ENCODE measurements around the gene PHF14.

DNA sequence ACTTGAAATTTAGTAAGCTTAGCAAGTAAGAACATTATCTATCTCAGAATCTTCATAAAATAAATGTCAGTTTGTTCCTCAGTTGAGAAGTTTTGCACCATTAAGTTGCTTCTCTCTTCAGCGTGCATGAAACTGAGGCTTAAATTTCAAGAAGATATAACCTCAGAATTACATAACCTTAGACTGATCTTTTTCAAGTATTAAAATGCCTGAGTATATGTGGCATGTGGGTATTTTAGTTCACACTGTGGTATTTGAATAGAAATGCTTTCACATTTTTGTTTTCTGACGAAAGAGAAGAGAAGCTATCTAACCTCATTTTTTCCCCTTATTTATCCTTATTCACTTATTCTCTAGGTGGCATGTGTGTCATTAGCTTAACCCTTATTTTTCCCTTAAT lies 104.1 kb downstream of the PHF14 start:
- TF ChIP-seq POLR2A (IDR thresholded peaks at IDR 0.05): no peak
- TF ChIP-seq, protein P1, sequence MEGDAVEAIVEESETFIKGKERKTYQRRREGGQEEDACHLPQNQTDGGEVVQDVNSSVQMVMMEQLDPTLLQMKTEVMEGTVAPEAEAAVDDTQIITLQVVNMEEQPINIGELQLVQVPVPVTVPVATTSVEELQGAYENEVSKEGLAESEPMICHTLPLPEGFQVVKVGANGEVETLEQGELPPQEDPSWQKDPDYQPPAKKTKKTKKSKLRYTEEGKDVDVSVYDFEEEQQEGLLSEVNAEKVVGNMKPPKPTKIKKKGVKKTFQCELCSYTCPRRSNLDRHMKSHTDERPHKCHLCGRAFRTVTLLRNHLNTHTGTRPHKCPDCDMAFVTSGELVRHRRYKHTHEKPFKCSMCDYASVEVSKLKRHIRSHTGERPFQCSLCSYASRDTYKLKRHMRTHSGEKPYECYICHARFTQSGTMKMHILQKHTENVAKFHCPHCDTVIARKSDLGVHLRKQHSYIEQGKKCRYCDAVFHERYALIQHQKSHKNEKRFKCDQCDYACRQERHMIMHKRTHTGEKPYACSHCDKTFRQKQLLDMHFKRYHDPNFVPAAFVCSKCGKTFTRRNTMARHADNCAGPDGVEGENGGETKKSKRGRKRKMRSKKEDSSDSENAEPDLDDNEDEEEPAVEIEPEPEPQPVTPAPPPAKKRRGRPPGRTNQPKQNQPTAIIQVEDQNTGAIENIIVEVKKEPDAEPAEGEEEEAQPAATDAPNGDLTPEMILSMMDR (IDR thresholded peaks at IDR 0.05): no peak

All from esophagus squamous epithelium (tissue), 4 donors.